ENCODE data around the gene SRRM2.

SRRM2 gene

DNA sequence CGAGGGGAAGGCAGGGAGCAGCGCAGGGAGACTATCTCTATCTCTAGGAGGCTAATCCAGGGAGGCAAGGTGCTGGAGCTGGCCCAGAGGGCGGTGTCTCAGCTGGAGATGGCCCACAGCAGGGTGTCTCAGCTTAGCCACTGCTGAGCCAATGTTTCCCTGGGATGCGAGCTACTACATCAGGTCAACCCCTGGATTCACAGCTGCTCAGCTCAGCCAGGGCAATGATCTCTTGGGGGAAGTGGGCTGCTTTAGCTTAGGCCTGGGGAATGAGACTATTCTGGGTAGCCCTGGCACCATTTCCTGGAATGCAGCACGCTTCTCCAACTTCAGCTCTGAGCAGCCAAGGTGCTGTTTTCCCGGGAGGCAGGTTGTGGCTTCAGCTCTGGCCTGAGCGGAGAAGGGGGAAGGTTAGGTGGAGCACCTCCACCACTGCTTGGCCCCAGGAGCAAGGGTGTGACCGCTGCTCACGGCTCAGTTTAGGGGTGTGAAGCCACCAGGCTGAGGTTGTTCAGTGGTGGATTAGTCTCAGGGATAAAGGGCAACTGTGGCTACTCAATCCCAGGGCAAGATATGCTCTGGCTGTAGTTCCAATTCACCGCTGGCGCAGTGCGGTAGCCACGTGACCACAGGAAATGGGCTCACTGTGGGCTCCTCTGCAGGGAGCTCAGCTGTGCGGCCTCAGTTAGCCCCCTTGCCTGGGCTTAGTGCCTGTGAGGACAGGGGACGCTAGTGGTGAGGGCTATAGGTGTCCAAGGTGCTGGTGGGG lies 59.4 kb downstream of the SRRM2 start:
- H3K27ac ChIP-seq (ENCODE audit: insufficient read depth, low read length, poor library complexity, severe bottlenecking), result no peak overlapping the region
- H3K27me3 ChIP-seq (replicated peaks; ENCODE audit: control insufficient read depth, insufficient read depth, low read length, poor library complexity, severe bottlenecking), result no peaks in the 10 kb centered on the region
- no peaks in the 10 kb centered on the region for H3K9me3 ChIP-seq (ENCODE audit: control insufficient read depth, low read length)
- no peaks in the 10 kb centered on the region for H3K36me3 ChIP-seq (ENCODE audit: control insufficient read depth, insufficient read depth, low read length)
- DNase-seq, result no peak
- H3K4me1 ChIP-seq (ENCODE audit: control insufficient read depth, insufficient read depth, low read length, poor library complexity, severe bottlenecking), result no peaks in the 10 kb centered on the region
- H3K4me3 ChIP-seq (ENCODE audit: insufficient read depth, low read depth, low read length, poor library complexity, severe bottlenecking), result no peak overlapping the region

DNA sequence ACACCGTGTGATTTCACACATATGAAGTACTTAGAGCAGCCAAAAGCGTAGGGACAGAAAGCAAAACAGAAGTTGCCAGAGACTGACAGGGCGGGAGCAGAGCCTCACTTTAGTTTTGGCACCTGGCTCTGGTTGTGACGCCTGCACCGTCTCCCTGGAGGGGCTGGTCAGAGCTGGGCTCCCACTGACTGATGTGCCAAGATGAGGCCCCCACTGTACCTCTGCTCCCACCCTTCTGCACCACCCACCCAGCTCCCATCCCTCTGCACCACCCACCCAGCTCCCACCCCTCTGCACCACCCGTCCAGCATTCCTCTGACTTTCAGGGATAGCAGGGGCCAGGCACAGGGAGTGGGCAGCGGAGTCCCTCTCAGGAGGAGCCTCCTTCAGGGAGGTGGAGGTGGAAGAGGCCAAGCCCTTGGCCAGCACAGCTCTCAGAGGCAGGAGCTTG lies 61.4 kb downstream of the SRRM2 start:
- H3K27ac ChIP-seq (ENCODE audit: insufficient read depth, low read length, poor library complexity, severe bottlenecking), result no peak overlapping the region
- no peaks in the 10 kb centered on the region for H3K9me3 ChIP-seq (ENCODE audit: control insufficient read depth, low read length)
- H3K4me3 ChIP-seq (ENCODE audit: insufficient read depth, low read depth, low read length, poor library complexity, severe bottlenecking), result no peak overlapping the region
- DNase-seq, result no peak
- H3K27me3 ChIP-seq (replicated peaks; ENCODE audit: control insufficient read depth, insufficient read depth, low read length, poor library complexity, severe bottlenecking), result peaks cover under 1% of the 10 kb centered on the region
- H3K36me3 ChIP-seq (ENCODE audit: control insufficient read depth, insufficient read depth, low read length), result no peaks in the 10 kb centered on the region
- H3K4me1 ChIP-seq (ENCODE audit: control insufficient read depth, insufficient read depth, low read length, poor library complexity, severe bottlenecking), result no peaks in the 10 kb centered on the region

DNA sequence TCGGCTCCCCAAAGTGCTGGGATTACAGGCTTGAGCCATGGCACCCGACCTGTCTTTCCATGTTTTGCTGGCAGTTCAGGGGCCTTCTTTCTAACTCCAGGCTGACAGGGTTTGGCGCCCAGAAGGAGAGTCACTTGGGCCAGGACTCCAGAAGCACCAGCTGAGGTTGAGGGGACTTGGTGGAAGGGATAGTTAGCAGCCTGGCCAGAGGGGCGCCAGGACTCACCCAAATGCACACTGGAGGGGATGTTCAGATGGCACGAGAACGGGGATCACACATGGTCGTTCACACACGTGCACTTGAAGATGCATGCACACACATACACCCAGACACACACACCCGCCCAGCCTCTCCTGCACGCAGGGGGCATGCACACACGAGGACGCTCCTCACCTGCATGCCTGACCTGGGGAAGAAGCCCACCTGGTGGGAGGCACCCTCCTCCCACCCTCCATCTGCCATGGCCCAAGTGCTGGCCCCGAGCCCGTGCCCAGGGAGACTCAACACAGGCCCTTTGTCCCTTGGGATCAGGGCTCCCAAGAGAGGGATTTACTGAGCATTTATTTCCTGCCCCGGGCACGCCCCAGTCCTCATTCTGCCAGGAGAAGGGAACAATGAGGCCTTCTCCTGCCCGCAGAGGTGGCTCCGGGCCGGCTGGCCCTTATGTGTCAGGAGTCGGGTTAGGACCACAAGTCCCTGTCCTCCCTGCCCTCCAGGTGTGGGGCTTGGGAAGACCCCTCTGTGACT lies 62.3 kb downstream of the SRRM2 start:
- DNase-seq, result no peak
- Histone ChIP-seq H3K4me3 (ENCODE audit: insufficient read depth, low read depth, low read length, poor library complexity, severe bottlenecking) (no peak overlapping the region), H3K27me3 (replicated peaks; ENCODE audit: control insufficient read depth, insufficient read depth, low read length, poor library complexity, severe bottlenecking) (peaks cover 3% of the 10 kb centered on the region), H3K36me3 (ENCODE audit: control insufficient read depth, insufficient read depth, low read length) (no peaks in the 10 kb centered on the region), H3K27ac (ENCODE audit: insufficient read depth, low read length, poor library complexity, severe bottlenecking) (no peak overlapping the region), H3K9me3 (ENCODE audit: control insufficient read depth, low read length) (no peaks in the 10 kb centered on the region), H3K4me1 (ENCODE audit: control insufficient read depth, insufficient read depth, low read length, poor library complexity, severe bottlenecking) (no peaks in the 10 kb centered on the region)

DNA sequence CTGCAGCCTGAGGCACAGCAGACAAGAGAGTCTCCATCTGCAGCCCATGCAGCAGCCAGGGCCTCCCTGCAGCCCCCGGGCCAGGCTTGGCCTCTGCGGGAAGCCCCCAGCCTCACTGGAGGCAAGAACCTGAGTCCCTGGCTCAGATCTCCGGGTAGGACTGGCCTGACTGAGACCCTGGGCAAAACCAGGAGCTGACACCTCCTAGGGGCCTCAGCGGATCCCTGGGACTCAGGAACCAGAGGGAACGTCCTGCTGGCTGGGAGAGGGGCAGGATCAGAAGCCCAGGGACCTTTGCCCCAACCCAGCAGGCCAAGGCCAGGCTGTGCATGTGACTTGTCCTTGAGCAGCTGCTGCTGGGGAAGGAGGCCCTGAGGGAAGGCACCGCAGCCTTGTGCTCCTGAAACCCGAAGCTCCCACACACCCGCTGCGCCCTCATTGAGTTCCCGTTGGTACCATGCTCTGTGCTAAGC lies 62.9 kb downstream of the SRRM2 start:
- H3K36me3 ChIP-seq (ENCODE audit: control insufficient read depth, insufficient read depth, low read length), result no peaks in the 10 kb centered on the region
- no peak overlapping the region for H3K4me3 ChIP-seq (ENCODE audit: insufficient read depth, low read depth, low read length, poor library complexity, severe bottlenecking)
- peaks cover 3% of the 10 kb centered on the region for H3K27me3 ChIP-seq (replicated peaks; ENCODE audit: control insufficient read depth, insufficient read depth, low read length, poor library complexity, severe bottlenecking)
- no peak for DNase-seq
- H3K9me3 ChIP-seq (ENCODE audit: control insufficient read depth, low read length), result no peaks in the 10 kb centered on the region
- no peak overlapping the region for H3K27ac ChIP-seq (ENCODE audit: insufficient read depth, low read length, poor library complexity, severe bottlenecking)
- no peaks in the 10 kb centered on the region for H3K4me1 ChIP-seq (ENCODE audit: control insufficient read depth, insufficient read depth, low read length, poor library complexity, severe bottlenecking)

DNA sequence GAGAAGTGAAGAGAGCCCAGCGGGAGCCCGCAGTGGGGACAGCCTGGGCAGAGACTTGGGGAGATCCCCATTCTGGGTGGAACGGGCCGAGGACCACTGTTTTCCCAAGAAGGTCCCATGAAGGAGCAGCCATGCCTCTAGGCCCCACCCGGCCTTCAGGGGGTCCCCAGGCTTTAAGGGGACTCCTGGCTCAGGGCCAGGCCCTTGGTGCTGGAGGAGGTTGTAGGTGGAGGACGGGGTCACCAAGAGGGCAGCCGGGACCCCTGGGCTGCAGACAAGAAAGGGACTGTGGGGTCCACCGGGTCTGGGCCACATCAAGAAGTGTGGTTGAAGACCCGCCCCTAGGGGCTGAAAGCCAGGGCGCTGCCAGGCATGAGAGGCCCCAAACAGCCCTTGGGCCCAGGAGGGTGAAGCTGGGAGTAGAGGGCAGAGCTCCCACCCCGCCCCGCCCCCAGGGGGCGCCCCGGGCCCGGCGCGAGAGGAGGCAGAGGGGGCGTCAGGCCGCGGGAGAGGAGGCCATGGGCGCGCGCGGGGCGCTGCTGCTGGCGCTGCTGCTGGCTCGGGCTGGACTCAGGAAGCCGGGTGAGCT lies 64.4 kb downstream of the SRRM2 start, which contains the start of gene PRSS21:
Gene PRSS21, plus strand, starts transcription at position 487 of the 589 bp plus-strand sequence. Its CDS starts 32 bp downstream, at position 519.
- Histone ChIP-seq H3K27ac (ENCODE audit: insufficient read depth, low read length, poor library complexity, severe bottlenecking) (no peak within 1 kb of the TSS), H3K4me1 (ENCODE audit: control insufficient read depth, insufficient read depth, low read length, poor library complexity, severe bottlenecking) (no peaks in the 10 kb centered on the region), H3K27me3 (replicated peaks; ENCODE audit: control insufficient read depth, insufficient read depth, low read length, poor library complexity, severe bottlenecking) (peaks cover 3% of the 10 kb centered on the region), H3K9me3 (ENCODE audit: control insufficient read depth, low read length) (no peaks in the 10 kb centered on the region), H3K4me3 (ENCODE audit: insufficient read depth, low read depth, low read length, poor library complexity, severe bottlenecking) (no peak within 1 kb of the TSS), H3K36me3 (ENCODE audit: control insufficient read depth, insufficient read depth, low read length) (no peaks in the 10 kb centered on the region)
- DNase-seq, result peak in 1 of 3 donors; percentile 4

DNA sequence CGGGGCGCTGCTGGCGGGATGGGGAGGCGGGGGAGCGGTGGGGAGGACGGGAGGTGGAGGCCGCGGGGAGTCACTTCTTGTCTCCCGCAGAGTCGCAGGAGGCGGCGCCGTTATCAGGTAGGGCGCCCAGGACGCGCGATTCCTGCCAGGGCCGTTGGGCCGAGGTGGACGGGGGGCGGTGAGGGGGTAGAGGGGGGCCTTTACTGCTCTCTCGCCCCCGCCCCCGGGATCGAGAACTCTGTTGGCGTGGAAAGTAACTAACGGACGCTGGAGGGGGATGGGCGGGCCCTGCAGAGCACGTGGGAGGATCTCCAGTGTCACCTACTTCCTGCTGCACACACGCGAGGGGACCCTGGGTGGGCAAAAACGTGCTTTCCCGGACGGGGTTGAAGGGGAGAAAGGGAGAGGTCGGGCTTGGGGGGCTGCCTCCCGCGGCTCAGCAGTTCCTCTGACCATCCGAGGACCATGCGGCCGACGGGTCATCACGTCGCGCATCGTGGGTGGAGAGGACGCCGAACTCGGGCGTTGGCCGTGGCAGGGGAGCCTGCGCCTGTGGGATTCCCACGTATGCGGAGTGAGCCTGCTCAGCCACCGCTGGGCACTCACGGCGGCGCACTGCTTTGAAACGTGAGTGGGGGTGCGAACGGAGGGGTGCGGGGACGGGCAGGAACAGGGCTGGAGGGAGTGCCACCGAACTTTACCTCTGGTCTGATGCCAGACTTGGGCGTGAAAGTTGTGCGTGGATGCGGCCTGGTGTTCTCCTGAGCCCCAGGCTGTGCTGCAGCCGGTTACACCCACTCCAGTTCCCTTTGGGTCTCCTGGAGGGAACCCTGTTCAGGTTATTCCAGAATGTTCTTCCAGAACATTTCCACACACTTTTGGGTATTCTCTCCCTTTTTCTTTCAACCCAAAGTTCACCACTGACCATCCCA lies 65.2 kb downstream of the SRRM2 start:
- Histone ChIP-seq H3K27ac (ENCODE audit: insufficient read depth, low read length, poor library complexity, severe bottlenecking) (no peak overlapping the region), H3K4me3 (ENCODE audit: insufficient read depth, low read depth, low read length, poor library complexity, severe bottlenecking) (no peak overlapping the region), H3K36me3 (ENCODE audit: control insufficient read depth, insufficient read depth, low read length) (no peaks in the 10 kb centered on the region), H3K4me1 (ENCODE audit: control insufficient read depth, insufficient read depth, low read length, poor library complexity, severe bottlenecking) (no peaks in the 10 kb centered on the region), H3K27me3 (replicated peaks; ENCODE audit: control insufficient read depth, insufficient read depth, low read length, poor library complexity, severe bottlenecking) (peaks cover 3% of the 10 kb centered on the region), H3K9me3 (ENCODE audit: control insufficient read depth, low read length) (no peaks in the 10 kb centered on the region)
- DNase-seq, result no peak

DNA sequence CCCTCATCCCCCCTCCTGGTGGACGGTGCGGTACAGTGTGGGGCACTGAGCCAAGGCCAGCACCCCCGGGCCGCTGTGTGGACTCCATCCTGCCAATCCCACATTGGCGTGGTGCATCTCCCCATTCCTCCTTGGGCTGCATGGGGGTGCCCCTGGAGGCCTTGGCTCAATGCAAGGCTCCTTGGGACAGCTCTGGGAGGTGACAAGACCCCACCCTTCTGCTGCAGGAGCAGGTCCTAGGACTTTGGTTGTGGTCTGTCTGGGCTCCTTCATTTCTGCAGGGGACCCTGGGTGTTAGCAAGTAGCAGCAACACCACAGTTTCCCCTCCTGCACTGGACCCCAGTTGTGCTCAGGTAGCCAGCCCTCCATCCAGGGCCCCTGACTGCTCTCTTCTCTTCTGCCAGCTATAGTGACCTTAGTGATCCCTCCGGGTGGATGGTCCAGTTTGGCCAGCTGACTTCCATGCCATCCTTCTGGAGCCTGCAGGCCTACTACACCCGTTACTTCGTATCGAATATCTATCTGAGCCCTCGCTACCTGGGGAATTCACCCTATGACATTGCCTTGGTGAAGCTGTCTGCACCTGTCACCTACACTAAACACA lies 65.9 kb downstream of the SRRM2 start:
- H3K4me1 ChIP-seq (ENCODE audit: control insufficient read depth, insufficient read depth, low read length, poor library complexity, severe bottlenecking), result no peaks in the 10 kb centered on the region
- H3K27me3 ChIP-seq (replicated peaks; ENCODE audit: control insufficient read depth, insufficient read depth, low read length, poor library complexity, severe bottlenecking), result peaks cover 3% of the 10 kb centered on the region

DNA sequence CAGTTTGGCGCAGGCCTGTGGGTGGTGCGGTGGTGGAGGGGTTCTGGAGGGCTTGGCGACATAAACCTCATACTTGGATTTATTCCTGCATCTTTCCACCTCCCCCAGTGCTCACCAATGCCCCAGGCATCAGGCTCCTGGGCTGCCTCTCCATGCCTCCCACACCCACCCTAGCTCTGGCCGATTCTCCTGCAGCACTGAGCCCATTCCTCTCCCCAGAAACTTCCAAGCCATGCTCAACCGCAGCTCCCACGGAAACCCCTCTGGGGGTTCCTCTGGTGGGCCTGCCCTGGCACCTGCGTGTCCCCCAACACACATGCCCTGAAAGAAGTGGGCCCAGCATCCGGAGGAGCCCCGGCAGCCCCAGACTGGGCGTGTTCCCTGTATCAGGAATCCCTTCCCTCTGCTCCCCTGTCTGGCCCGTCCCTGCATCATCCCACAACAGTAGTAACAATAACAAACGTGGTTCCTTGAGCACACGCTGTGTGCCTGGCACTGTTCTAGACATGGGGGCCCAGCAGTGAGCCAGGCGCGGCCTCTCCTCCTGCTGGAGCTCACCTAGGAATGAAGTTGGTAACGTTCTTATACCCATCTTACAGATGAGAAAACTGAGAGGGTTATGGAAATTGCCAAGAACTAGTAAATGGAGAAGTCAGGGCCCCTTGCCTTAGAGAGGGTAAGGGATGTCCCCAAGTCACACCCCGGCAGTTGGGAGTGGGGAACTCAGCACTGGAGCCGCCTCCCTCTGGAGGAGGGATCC lies 66.9 kb downstream of the SRRM2 start:
- Histone ChIP-seq H3K36me3 (ENCODE audit: control insufficient read depth, insufficient read depth, low read length) (no peaks in the 10 kb centered on the region), H3K27me3 (replicated peaks; ENCODE audit: control insufficient read depth, insufficient read depth, low read length, poor library complexity, severe bottlenecking) (peaks cover 3% of the 10 kb centered on the region), H3K9me3 (ENCODE audit: control insufficient read depth, low read length) (no peaks in the 10 kb centered on the region), H3K4me1 (ENCODE audit: control insufficient read depth, insufficient read depth, low read length, poor library complexity, severe bottlenecking) (no peaks in the 10 kb centered on the region), H3K4me3 (ENCODE audit: insufficient read depth, low read depth, low read length, poor library complexity, severe bottlenecking) (no peak overlapping the region), H3K27ac (ENCODE audit: insufficient read depth, low read length, poor library complexity, severe bottlenecking) (no peak overlapping the region)
- DNase-seq, result no peak

More for the DNA sequence above, 65.9 kb downstream of the SRRM2 start:
- no peak overlapping the region for H3K27ac ChIP-seq (ENCODE audit: insufficient read depth, low read length, poor library complexity, severe bottlenecking)
- H3K36me3 ChIP-seq (ENCODE audit: control insufficient read depth, insufficient read depth, low read length), result no peaks in the 10 kb centered on the region
- no peaks in the 10 kb centered on the region for H3K9me3 ChIP-seq (ENCODE audit: control insufficient read depth, low read length)
- no peak overlapping the region for H3K4me3 ChIP-seq (ENCODE audit: insufficient read depth, low read depth, low read length, poor library complexity, severe bottlenecking)
- no peak for DNase-seq

Data from effector memory CD4-positive, alpha-beta T cell (primary cell).